BLaER1 (cell line): ENCODE results near the gene ALPL.
A peak's percentile ranks its signal among the peaks of the same experiment; 100 is the strongest.

Source experiments
- H3K27ac ChIP-seq: shearing (Covaris generic); formaldehyde crosslinking; 2 replicates; pipeline ENCODE4 v1.8.1; 2022
- H3K27me3 ChIP-seq: shearing (Covaris generic); formaldehyde crosslinking; 2 replicates; pipeline ENCODE4 v1.8.1; 2022
- H3K36me3 ChIP-seq: shearing (Covaris generic); formaldehyde crosslinking; 2 replicates; pipeline ENCODE4 v1.8.1; 2022
- H3K4me1 ChIP-seq: shearing (Covaris generic); formaldehyde crosslinking; 2 replicates; pipeline ENCODE4 v1.8.1; 2022
- H3K4me2 ChIP-seq: shearing (Covaris generic); formaldehyde crosslinking; 2 replicates; pipeline ENCODE4 v1.8.1; 2022
- H3K4me3 ChIP-seq: shearing (Covaris generic); formaldehyde crosslinking; 2 replicates; pipeline ENCODE4 v1.8.1; 2022
- H3K9ac ChIP-seq: shearing (Covaris generic); formaldehyde crosslinking; 2 replicates; pipeline ENCODE4 v1.8.1; 2022
- H3K9me3 ChIP-seq: shearing (Covaris generic); formaldehyde crosslinking; 2 replicates; pipeline ENCODE4 v1.8.1; 2022
- H4K20me1 ChIP-seq: shearing (Covaris generic); formaldehyde crosslinking; 2 replicates; pipeline ENCODE4 v1.8.1; 2022
- Cebpa-rat ChIP-seq: shearing (Covaris generic); IDR thresholded peaks from 2 replicates; pipeline ENCODE4 v1.8.1; 2022

The ALPL gene

DNA sequence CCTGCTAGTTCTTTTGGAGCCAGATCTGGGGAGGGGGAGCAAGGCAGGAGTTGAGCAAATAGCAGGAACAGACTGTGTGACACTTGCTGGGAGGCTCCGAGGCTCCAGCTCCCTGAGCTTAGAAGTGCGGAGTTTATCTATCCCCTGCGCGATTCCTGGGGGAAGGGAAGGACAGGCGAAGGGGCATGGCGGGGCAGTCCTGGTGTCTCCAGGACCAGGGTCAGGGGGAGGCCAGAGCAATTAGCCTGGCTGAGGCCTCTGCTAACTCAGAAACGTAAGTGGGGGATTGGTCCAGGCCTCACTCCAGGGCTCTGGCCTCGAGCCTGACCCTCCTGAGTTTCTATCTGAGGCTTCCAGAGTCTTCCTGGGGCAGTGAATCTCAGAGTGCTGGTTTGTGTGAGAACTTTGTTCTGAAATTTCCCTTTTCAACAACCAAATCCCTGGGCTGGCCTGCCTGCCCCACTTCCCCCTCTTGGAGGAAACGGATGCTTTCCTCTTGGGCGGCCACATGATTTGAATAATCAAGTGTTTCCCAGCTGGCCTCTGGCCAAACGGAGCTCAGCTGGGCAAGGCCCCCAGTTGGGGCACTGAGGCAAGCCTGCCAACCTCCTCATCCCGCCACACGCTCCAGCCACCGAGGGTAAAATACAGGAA is 15.6 kb downstream of the ALPL start:
- Histone ChIP-seq H3K4me1 (peaks cover 52% of the 10 kb centered on the region), H3K27me3 (no peaks in the 10 kb centered on the region), H3K27ac (peak overlapping the region; percentile 79), H3K4me2 (peak overlapping the region; percentile 91), H4K20me1 (no peaks in the 10 kb centered on the region), H3K4me3 (0 out of 2 replicates have a peak overlapping the region, but pooled peaks have one; percentile 13), H3K9ac (peak overlapping the region; percentile 57; the same call in 1 of the 2 replicates), H3K36me3 (no peaks in the 10 kb centered on the region), H3K9me3 (no peaks in the 10 kb centered on the region)
- no peak for TF ChIP-seq Cebpa-rat

DNA sequence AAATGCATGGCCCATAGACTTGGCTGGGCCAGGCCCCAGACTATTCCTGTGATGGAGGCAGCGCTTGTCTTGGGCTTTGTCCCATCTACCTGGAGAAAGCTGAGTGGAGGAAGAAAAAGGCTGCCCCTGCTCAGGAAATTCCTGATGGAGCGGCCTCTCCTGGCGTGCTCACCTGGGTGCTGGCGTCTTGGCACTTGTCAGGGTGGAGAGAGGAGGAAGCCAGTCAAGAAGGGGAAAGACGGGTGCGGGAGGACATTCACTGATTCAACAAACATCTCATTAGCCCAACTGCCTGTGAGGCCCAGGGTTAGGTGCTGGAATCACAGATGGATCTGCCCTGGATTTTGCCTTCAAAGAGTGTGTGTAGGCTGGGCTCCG is 16.1 kb downstream of the ALPL start:
- Histone ChIP-seq H3K36me3 (no peaks in the 10 kb centered on the region), H3K9me3 (no peaks in the 10 kb centered on the region), H3K27me3 (no peaks in the 10 kb centered on the region), H3K4me3 (no peak overlapping the region), H4K20me1 (no peaks in the 10 kb centered on the region), H3K4me1 (peaks cover 52% of the 10 kb centered on the region), H3K4me2 (peak overlapping the region; percentile 91), H3K27ac (peak overlapping the region; percentile 79), H3K9ac (no peak overlapping the region)
- no peak for TF ChIP-seq Cebpa-rat

DNA sequence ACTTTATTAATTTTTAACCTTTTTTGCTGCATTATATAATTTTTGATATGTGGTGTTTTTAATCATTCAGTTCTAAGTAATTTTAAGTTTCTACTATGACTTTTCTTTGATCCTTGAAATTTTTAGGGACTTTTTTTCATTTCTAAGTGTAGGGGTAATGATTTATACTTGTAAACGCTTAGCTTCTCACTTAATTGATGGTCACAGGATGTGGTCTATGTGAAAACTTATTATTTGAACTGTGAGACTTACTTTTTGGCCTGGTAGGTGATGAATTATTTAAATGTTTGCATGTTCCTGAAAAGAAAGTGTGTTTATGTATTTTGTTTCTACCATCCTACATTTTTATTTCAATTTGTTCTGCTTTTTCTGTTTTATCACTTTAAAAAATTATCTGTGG is 17.2 kb downstream of the ALPL start:
- no peak overlapping the region for H3K27ac ChIP-seq
- no peak overlapping the region for H3K9ac ChIP-seq
- no peaks in the 10 kb centered on the region for H3K9me3 ChIP-seq
- TF ChIP-seq Cebpa-rat: no peak
- H3K4me3 ChIP-seq: no peak overlapping the region
- no peaks in the 10 kb centered on the region for H4K20me1 ChIP-seq
- no peaks in the 10 kb centered on the region for H3K36me3 ChIP-seq
- no peaks in the 10 kb centered on the region for H3K27me3 ChIP-seq
- H3K4me1 ChIP-seq: peaks cover 43% of the 10 kb centered on the region
- H3K4me2 ChIP-seq: no peak overlapping the region

- no peak overlapping the region for H3K4me2 ChIP-seq
- TF ChIP-seq Cebpa-rat: no peak
Measured at GRCh38 chr1:21530368-21531016, 21.3 kb downstream of the ALPL start.

DNA sequence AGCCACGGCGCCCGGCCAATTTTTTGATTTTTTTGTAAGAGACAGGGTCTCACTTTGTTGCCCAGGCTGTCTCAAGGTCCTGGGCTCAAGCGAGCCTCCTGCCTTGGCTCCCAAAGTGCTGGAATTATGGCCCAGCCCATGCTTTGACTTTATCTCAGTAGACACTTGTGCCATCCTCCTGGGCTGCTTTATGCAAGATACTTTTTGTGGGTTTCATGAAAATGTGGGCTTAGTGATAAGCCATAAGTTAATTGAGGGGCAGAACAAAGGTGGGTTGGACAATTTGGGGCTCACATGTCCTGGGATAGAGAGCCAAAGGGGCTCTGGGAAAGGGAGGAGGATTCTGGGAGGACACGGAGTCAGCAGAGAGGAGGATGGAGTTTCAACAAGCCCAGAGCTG is 22.0 kb downstream of the ALPL start:
- Histone ChIP-seq H4K20me1 (no peaks in the 10 kb centered on the region; the same call in 1 of the 2 replicates), H3K4me3 (no peak overlapping the region), H3K27ac (no peak overlapping the region), H3K4me2 (no peak overlapping the region), H3K4me1 (peaks cover 12% of the 10 kb centered on the region; the same call in 1 of the 2 replicates), H3K36me3 (no peaks in the 10 kb centered on the region), H3K9me3 (no peaks in the 10 kb centered on the region), H3K27me3 (no peaks in the 10 kb centered on the region), H3K9ac (no peak overlapping the region)
- no peak for TF ChIP-seq Cebpa-rat

More at GRCh38 chr1:21530368-21531016, 21.3 kb downstream of the ALPL start:
- Histone ChIP-seq H3K27me3 (no peaks in the 10 kb centered on the region), H3K9ac (no peak overlapping the region), H3K4me1 (peaks cover 19% of the 10 kb centered on the region), H3K27ac (no peak overlapping the region), H3K4me3 (no peak overlapping the region), H3K36me3 (no peaks in the 10 kb centered on the region), H4K20me1 (no peaks in the 10 kb centered on the region), H3K9me3 (no peaks in the 10 kb centered on the region)

DNA sequence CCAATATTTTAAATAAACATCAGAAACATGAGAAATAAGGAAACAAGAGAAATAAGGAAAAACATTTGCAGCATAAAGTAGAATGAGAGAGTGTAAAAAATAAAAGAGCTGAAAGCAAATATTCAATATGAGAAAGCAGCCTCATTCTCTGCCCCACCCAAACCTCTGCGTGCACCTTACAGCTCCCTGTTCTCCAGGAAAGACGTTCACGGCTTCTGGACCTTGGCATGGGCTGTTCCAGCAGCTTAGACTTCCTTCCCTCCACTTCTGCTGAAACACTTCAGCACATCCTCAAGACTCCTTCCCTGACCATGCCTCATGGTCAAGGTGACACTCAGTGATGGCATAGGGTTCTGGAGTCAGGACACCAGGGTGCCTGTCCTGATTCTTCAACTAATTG is 23.3 kb downstream of the ALPL start:
- H3K27ac ChIP-seq: no peak overlapping the region
- no peaks in the 10 kb centered on the region for H3K9me3 ChIP-seq
- H3K36me3 ChIP-seq: no peaks in the 10 kb centered on the region
- no peaks in the 10 kb centered on the region; the same call in 1 of the 2 replicates for H4K20me1 ChIP-seq
- no peak overlapping the region for H3K4me3 ChIP-seq
- H3K9ac ChIP-seq: no peak overlapping the region
- peaks cover 10% of the 10 kb centered on the region for H3K4me1 ChIP-seq
- TF ChIP-seq Cebpa-rat: no peak
- no peak overlapping the region for H3K4me2 ChIP-seq
- no peaks in the 10 kb centered on the region for H3K27me3 ChIP-seq

DNA sequence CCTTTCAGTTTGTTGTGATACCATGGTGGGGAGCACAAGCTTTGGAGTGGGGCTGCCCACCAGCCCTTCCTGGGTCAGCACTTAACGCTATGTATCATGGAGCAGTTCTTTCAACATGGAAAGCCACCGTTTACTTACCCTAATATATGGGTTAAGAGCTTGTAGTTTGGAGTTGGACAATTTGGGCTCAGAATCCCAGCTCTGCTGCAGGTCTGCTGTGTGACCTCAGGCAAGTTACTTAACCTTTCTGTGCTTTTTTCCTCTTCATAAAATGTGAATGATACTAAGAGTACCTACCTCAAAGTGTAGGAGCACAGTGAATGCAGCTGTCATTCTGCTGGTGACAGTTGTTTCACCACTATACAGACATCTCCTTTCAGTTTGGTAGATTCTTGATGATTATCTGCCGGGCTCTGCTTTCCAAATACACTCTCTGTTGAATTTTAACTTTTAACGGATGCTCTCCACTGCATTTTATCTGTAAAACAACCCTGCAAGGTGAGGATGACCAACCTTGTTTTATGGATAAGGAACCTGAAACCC is 23.8 kb downstream of the ALPL start:
- Histone ChIP-seq H3K9me3 (no peaks in the 10 kb centered on the region), H4K20me1 (no peaks in the 10 kb centered on the region; the same call in 1 of the 2 replicates), H3K4me3 (no peak overlapping the region), H3K27me3 (no peaks in the 10 kb centered on the region), H3K4me2 (no peak overlapping the region), H3K36me3 (no peaks in the 10 kb centered on the region), H3K27ac (no peak overlapping the region), H3K9ac (no peak overlapping the region), H3K4me1 (peaks cover 14% of the 10 kb centered on the region)
- no peak for TF ChIP-seq Cebpa-rat

DNA sequence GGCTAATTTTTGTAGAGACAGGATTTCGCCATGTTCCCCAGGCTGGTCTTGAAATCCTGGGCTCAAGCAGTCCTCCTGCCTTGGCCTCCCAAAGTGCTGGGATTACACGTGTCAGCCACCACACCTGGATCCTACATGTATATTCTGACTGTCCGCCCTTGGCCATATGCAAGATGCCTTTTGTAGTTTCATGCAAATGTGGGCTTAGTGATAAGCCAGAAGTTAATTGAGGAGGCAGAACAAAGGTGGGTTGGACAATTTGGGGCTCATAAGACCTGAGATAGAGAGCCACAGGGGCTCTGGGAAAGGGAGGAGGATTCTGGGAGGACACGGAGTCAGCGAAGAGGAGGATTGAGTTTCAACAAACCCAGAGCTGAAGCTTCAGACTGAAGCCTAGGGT is 24.9 kb downstream of the ALPL start:
- Histone ChIP-seq H3K27me3 (no peaks in the 10 kb centered on the region), H3K4me1 (peaks cover 24% of the 10 kb centered on the region), H4K20me1 (no peaks in the 10 kb centered on the region; the same call in 1 of the 2 replicates), H3K4me2 (no peak overlapping the region), H3K4me3 (no peak overlapping the region), H3K36me3 (no peaks in the 10 kb centered on the region), H3K9me3 (no peaks in the 10 kb centered on the region), H3K9ac (no peak overlapping the region), H3K27ac (no peak overlapping the region)
- TF ChIP-seq Cebpa-rat: no peak

DNA sequence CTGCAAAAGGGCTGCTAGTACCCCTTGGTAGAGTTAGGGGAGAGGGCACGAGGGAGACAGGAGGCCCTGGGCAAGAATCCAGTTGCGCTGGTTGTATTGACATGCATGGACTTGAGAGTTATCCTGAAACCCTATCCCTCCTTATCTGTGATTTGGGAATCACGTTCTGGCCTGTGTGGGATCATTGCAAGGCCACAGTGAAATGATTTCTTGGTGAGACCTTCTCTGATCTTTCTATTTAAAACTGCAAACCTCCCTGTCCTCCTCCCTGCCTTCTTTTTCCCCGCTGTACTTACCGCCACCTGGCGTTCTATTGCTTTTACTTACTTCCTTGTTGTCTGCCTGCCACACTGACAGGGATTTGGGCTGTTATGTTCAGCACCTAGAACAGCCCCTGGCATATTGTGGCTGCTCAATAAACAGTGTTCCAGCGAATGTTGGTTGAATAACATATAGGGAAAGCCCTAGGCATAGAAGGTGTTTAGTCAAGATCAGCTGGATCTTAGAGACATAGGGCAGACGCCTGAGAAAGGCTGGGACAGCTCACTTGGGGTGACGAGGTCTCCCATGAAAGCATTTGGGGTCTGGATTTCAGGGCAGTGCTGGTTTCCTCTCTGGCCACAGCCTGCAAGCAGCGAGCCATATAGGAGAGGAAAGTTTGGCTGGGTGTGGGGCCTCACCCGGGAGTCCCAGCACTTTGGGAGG is 25.6 kb downstream of the ALPL start:
- H3K9ac ChIP-seq: no peak overlapping the region
- TF ChIP-seq Cebpa-rat: no peak
- H3K27me3 ChIP-seq: no peaks in the 10 kb centered on the region
- no peak overlapping the region for H3K27ac ChIP-seq
- no peaks in the 10 kb centered on the region for H3K9me3 ChIP-seq
- H3K36me3 ChIP-seq: no peaks in the 10 kb centered on the region
- peaks cover 25% of the 10 kb centered on the region for H3K4me1 ChIP-seq
- H4K20me1 ChIP-seq: no peaks in the 10 kb centered on the region; the same call in 1 of the 2 replicates
- no peak overlapping the region for H3K4me3 ChIP-seq
- H3K4me2 ChIP-seq: no peak overlapping the region

- Histone ChIP-seq H3K27ac (no peak overlapping the region), H3K4me3 (no peak overlapping the region), H3K36me3 (no peaks in the 10 kb centered on the region), H3K4me1 (peaks cover 25% of the 10 kb centered on the region), H3K4me2 (no peak overlapping the region), H4K20me1 (no peaks in the 10 kb centered on the region; the same call in 1 of the 2 replicates), H3K9ac (no peak overlapping the region), H3K27me3 (no peaks in the 10 kb centered on the region), H3K9me3 (no peaks in the 10 kb centered on the region)
- TF ChIP-seq Cebpa-rat: no peak
Measured at GRCh38 chr1:21536218-21536617, 27.0 kb downstream of the ALPL start.
